Hepatocyte (in vitro differentiated cells): ENCODE results near the gene KLHL8. TPM values are rescaled to one million over a fixed set of nuclear protein-coding genes. Genes with fewer than 3 reads are reported as not detected.
A peak's percentile ranks its signal among the peaks of the same experiment; 100 is the strongest.

ENCODE experiments used
- DNase-seq: peaks from one replicate; pipeline ENCODE4 v3.0.0-alpha.2; 2016; ENCODE audit warnings: low spot score
- H2AFZ ChIP-seq: fragments of 200-600 bp; sonication (generic); 2 replicates; pipeline ENCODE4 v1.6.0; 2016; ENCODE audit warnings: antibody characterized with exemption, mild to moderate bottlenecking
- H3K27ac ChIP-seq: fragments of 200-600 bp; sonication (generic); 2 replicates; pipeline ENCODE4 v1.5.1; 2016; ENCODE audit warnings: mild to moderate bottlenecking
- H3K27me3 ChIP-seq: fragments of 200-600 bp; sonication (generic); 2 replicates; pipeline ENCODE4 v1.6.1; 2016
- H3K36me3 ChIP-seq: fragments of 200-600 bp; sonication (generic); replicated peaks from 2 replicates; pipeline ENCODE4 v1.5.1; 2016; ENCODE audit warnings: low read depth; ENCODE audit not compliant: insufficient read depth
- H3K4me1 ChIP-seq: fragments of 200-600 bp; sonication (generic); 2 replicates; pipeline ENCODE4 v1.5.1; 2016; ENCODE audit warnings: mild to moderate bottlenecking, moderate library complexity; ENCODE audit not compliant: insufficient read depth
- H3K4me2 ChIP-seq: fragments of 200-600 bp; sonication (generic); 2 replicates; pipeline ENCODE4 v1.6.0; 2016
- H3K4me3 ChIP-seq: fragments of 200-600 bp; sonication (generic); 2 replicates; pipeline ENCODE4 v1.5.1; 2016; ENCODE audit warnings: mild to moderate bottlenecking
- H3K79me2 ChIP-seq: fragments of 200-600 bp; sonication (generic); 2 replicates; pipeline ENCODE4 v1.6.0; 2017; ENCODE audit warnings: mild to moderate bottlenecking
- H3K9me2 ChIP-seq: fragments of 200-600 bp; sonication (generic); replicated peaks from 2 replicates; pipeline ENCODE4 v1.6.0; 2017; ENCODE audit warnings: mild to moderate bottlenecking; ENCODE audit not compliant: insufficient read depth
- H3K9me3 ChIP-seq: fragments of 200-600 bp; sonication (generic); 2 replicates; pipeline ENCODE4 v1.5.1; 2016; ENCODE audit warnings: low read depth, mild to moderate bottlenecking
- H4K20me1 ChIP-seq: fragments of 200-600 bp; sonication (generic); 2 replicates; pipeline ENCODE4 v1.6.0; 2016; ENCODE audit warnings: mild to moderate bottlenecking; ENCODE audit not compliant: insufficient read depth, poor library complexity, severe bottlenecking
- CTCF ChIP-seq: fragments of 200-600 bp; sonication (generic); IDR thresholded peaks from 2 replicates; pipeline ENCODE4 v1.5.1; 2016; ENCODE audit warnings: antibody characterized with exemption, mild to moderate bottlenecking; ENCODE audit not compliant: poor library complexity
- EZH2 ChIP-seq: fragments of 200-600 bp; sonication (generic); IDR thresholded peaks from 2 replicates; pipeline ENCODE4 v1.6.1; 2016; ENCODE audit warnings: antibody characterized with exemption, mild to moderate bottlenecking, borderline replicate concordance
- EZH2phosphoT487 ChIP-seq: fragments of 200-600 bp; sonication (generic); IDR thresholded peaks from one replicate; pipeline ENCODE4 v1.6.1; 2018; ENCODE audit warnings: antibody characterized with exemption, mild to moderate bottlenecking, low read depth, moderate library complexity; ENCODE audit not compliant: unreplicated experiment, severe bottlenecking
- WGBS: methylation state at CpG from one replicate; pipeline ENCODE4 v1.1.6; 2016; ENCODE audit warnings: low lambda C conversion rate; ENCODE audit errors: missing lambda C conversion rate; 5-methylcytosine and 5-hydroxymethylcytosine counted together
- polyA plus RNA-seq: library from polyadenylated mRNA; unstranded; fragments of >200 nt; fragmentation: Nextera tagmentation; extraction: Ambion mirVana; gene quantifications from 2 replicates; pipeline ENCODE4 v1.2.1, GENCODE V29; 2016
- total RNA-seq: library from RNA; depleted of rRNA; stranded (reverse); fragments of >200 nt; gene quantifications from 2 replicates; pipeline ENCODE4 v1.2.3, GENCODE V29; 2014

Gene KLHL8
- total and polyA plus RNA-seq, 2 experiments from 2014 or later: 10.0 to 23.9 TPM

- H3K4me3 ChIP-seq: no peak overlapping the region
- no peaks in the 10 kb centered on the region for H3K36me3 ChIP-seq
- no peak for DNase-seq
- H3K27ac ChIP-seq: no peak overlapping the region
- no peak overlapping the region for H3K4me2 ChIP-seq
- peaks cover 12% of the 10 kb centered on the region for H3K4me1 ChIP-seq
- no peaks in the 10 kb centered on the region for H3K9me3 ChIP-seq
- no peaks in the 10 kb centered on the region for H3K27me3 ChIP-seq
- no peaks in the 10 kb centered on the region for H4K20me1 ChIP-seq
- H3K9me2 ChIP-seq: no peaks in the 10 kb centered on the region
- TF ChIP-seq CTCF (no peak), EZH2 (no peak), EZH2phosphoT487 (no peak)
- no peak overlapping the region for H2AFZ ChIP-seq
- 84% methylated on average over 6 of the region's 6 CpGs for WGBS
- no peaks in the 10 kb centered on the region for H3K79me2 ChIP-seq
Measured at GRCh38 chr4:87230806-87231205, 10.4 kb upstream of the KLHL8 start.

GRCh38 chr4:87229979-87230378 is 9.6 kb upstream of the KLHL8 start:
- no peaks in the 10 kb centered on the region for H3K9me3 ChIP-seq
- TF ChIP-seq EZH2: no peak
- H3K4me2 ChIP-seq: no peak overlapping the region
- H3K9me2 ChIP-seq: no peaks in the 10 kb centered on the region
- DNase-seq: no peak
- 78% methylated on average over 3 of the region's 3 CpGs for WGBS
- no peaks in the 10 kb centered on the region for H3K36me3 ChIP-seq
- H2AFZ ChIP-seq: no peak overlapping the region
- H3K79me2 ChIP-seq: no peaks in the 10 kb centered on the region
- peaks cover 12% of the 10 kb centered on the region for H3K4me1 ChIP-seq
- peak overlapping the region; percentile 85 for H3K27ac ChIP-seq
- no peaks in the 10 kb centered on the region for H3K27me3 ChIP-seq
- no peak overlapping the region for H3K4me3 ChIP-seq
- H4K20me1 ChIP-seq: no peaks in the 10 kb centered on the region

GRCh38 chr4:87228262-87228860 is 7.9 kb upstream of the KLHL8 start:
- H3K9me2 ChIP-seq: no peaks in the 10 kb centered on the region
- H4K20me1 ChIP-seq: no peaks in the 10 kb centered on the region
- whole genome bisulfite sequencing: 89% methylated on average over 2 of the region's 2 CpGs
- no peaks in the 10 kb centered on the region for H3K79me2 ChIP-seq
- DNase-seq: peak; percentile 46
- no peaks in the 10 kb centered on the region for H3K36me3 ChIP-seq
- TF ChIP-seq EZH2phosphoT487: no peak
- TF ChIP-seq CTCF: no peak
- TF ChIP-seq EZH2: no peak
- H3K4me1 ChIP-seq: peaks cover 12% of the 10 kb centered on the region
- H2AFZ ChIP-seq: no peak overlapping the region
- H3K27me3 ChIP-seq: no peaks in the 10 kb centered on the region
- no peaks in the 10 kb centered on the region for H3K9me3 ChIP-seq
- peak overlapping the region; percentile 86 for H3K27ac ChIP-seq
- H3K4me3 ChIP-seq: no peak overlapping the region
- H3K4me2 ChIP-seq: peak overlapping the region; percentile 49

GRCh38 chr4:87227751-87228151 is 7.3 kb upstream of the KLHL8 start:
- peak overlapping the region; percentile 14 for H3K4me2 ChIP-seq
- no peak for DNase-seq
- no peaks in the 10 kb centered on the region for H3K9me3 ChIP-seq
- TF ChIP-seq EZH2 (no peak), CTCF (no peak), EZH2phosphoT487 (no peak)
- H3K79me2 ChIP-seq: no peaks in the 10 kb centered on the region
- H4K20me1 ChIP-seq: no peaks in the 10 kb centered on the region
- H3K27me3 ChIP-seq: no peaks in the 10 kb centered on the region
- no peaks in the 10 kb centered on the region for H3K9me2 ChIP-seq
- H2AFZ ChIP-seq: no peak overlapping the region
- 96% methylated on average over 1 of the region's 1 CpG for WGBS
- peaks cover 12% of the 10 kb centered on the region for H3K4me1 ChIP-seq
- H3K36me3 ChIP-seq: no peaks in the 10 kb centered on the region
- peak overlapping the region; percentile 86 for H3K27ac ChIP-seq
- H3K4me3 ChIP-seq: no peak overlapping the region
